H9 (cell line): Measurements from ENCODE around the gene NT5DC1. TPM values are rescaled to one million over a fixed set of nuclear protein-coding genes. Genes with fewer than 3 reads are reported as not detected.
A peak's percentile ranks its signal among the peaks of the same experiment; 100 is the strongest.

Source experiments
- DNase-seq: peaks from one replicate; pipeline ENCODE4 v3.0.0-alpha.2; 2017
- H2AFZ ChIP-seq: one replicate; pipeline ENCODE4 v1.6.1; 2013; ENCODE audit warnings: mild to moderate bottlenecking, low read length, control low read depth, moderate library complexity
- H2AK5ac ChIP-seq: 2 replicates; pipeline ENCODE4 v1.6.1; 2013; ENCODE audit warnings: low read length, control low read depth, mixed read lengths; ENCODE audit not compliant: insufficient read length
- H2BK120ac ChIP-seq: one replicate; pipeline ENCODE4 v1.6.1; 2013; ENCODE audit warnings: low read depth, mild to moderate bottlenecking, low read length, control low read depth, inconsistent platforms; ENCODE audit not compliant: poor library complexity, severe bottlenecking
- H2BK12ac ChIP-seq: 2 replicates; pipeline ENCODE4 v1.6.1; 2013; ENCODE audit warnings: low read length, control low read depth, mixed read lengths, low read depth; ENCODE audit not compliant: insufficient read length
- H2BK15ac ChIP-seq: 2 replicates; pipeline ENCODE4 v1.6.1; 2013; ENCODE audit warnings: low read depth, low read length, control low read depth
- H2BK20ac ChIP-seq: one replicate; pipeline ENCODE4 v1.6.1; 2013; ENCODE audit warnings: low read depth, mild to moderate bottlenecking, low read length, control low read depth, inconsistent platforms; ENCODE audit not compliant: poor library complexity, severe bottlenecking
- H2BK5ac ChIP-seq: 2 replicates; pipeline ENCODE4 v1.6.1; 2013; ENCODE audit warnings: low read length, control low read depth, mixed read lengths; ENCODE audit not compliant: insufficient read length
- H3K14ac ChIP-seq: 2 replicates; pipeline ENCODE4 v1.6.1; 2013; ENCODE audit warnings: low read length, control low read depth; ENCODE audit not compliant: insufficient read depth
- H3K18ac ChIP-seq: 2 replicates; pipeline ENCODE4 v1.6.1; 2013; ENCODE audit warnings: low read depth, mild to moderate bottlenecking, mixed read lengths, low read length, control low read depth; ENCODE audit not compliant: insufficient read length
- H3K23ac ChIP-seq: 2 replicates; pipeline ENCODE4 v1.6.1; 2013; ENCODE audit warnings: low read length, control low read depth, mixed read lengths, low read depth; ENCODE audit not compliant: insufficient read length
- H3K23me2 ChIP-seq: 2 replicates; pipeline ENCODE4 v1.6.1; 2013; ENCODE audit warnings: low read depth, mild to moderate bottlenecking, mixed read lengths, low read length, control low read depth; ENCODE audit not compliant: insufficient read length, poor library complexity, severe bottlenecking
- H3K27ac ChIP-seq: 2 replicates; pipeline ENCODE4 v1.5.1; 2013; ENCODE audit warnings: low read length, control low read depth, mixed read lengths, low read depth; ENCODE audit not compliant: insufficient read length
- H3K27me3 ChIP-seq: 2 replicates; pipeline ENCODE4 v1.6.1; 2013; ENCODE audit warnings: low read length, control low read depth, inconsistent platforms; ENCODE audit not compliant: insufficient read depth
- H3K4ac ChIP-seq: 2 replicates; pipeline ENCODE4 v1.6.1; 2013; ENCODE audit warnings: low read depth, mild to moderate bottlenecking, control low read depth, inconsistent platforms, low read length, moderate library complexity
- H3K4me1 ChIP-seq: 2 replicates; pipeline ENCODE4 v1.6.1; 2013; ENCODE audit warnings: low read length, control low read depth, inconsistent platforms; ENCODE audit not compliant: insufficient read depth
- H3K4me2 ChIP-seq: 2 replicates; pipeline ENCODE4 v1.6.1; 2013; ENCODE audit warnings: low read length, control low read depth, mixed read lengths; ENCODE audit not compliant: insufficient read length, insufficient read depth
- H3K56ac ChIP-seq: 2 replicates; pipeline ENCODE4 v1.6.1; 2013; ENCODE audit warnings: low read depth, mild to moderate bottlenecking, mixed read lengths, low read length, control low read depth; ENCODE audit not compliant: insufficient read length
- H3K79me1 ChIP-seq: 2 replicates; pipeline ENCODE4 v1.6.1; 2013; ENCODE audit warnings: low read depth, mild to moderate bottlenecking, moderate library complexity, low read length, control low read depth, inconsistent platforms; ENCODE audit not compliant: insufficient read depth, poor library complexity, severe bottlenecking
- H3K79me2 ChIP-seq: 2 replicates; pipeline ENCODE4 v1.6.1; 2013; ENCODE audit warnings: low read length, control low read depth, inconsistent platforms; ENCODE audit not compliant: insufficient read depth
- H3K9ac ChIP-seq: 2 replicates; pipeline ENCODE4 v1.6.1; 2013; ENCODE audit warnings: low read length, control low read depth, mixed read lengths; ENCODE audit not compliant: insufficient read length; ENCODE audit errors: extremely low read depth
- H3K9me3 ChIP-seq: one replicate; pipeline ENCODE4 v1.6.1; 2013; ENCODE audit warnings: low read depth, low read length, inconsistent platforms; ENCODE audit not compliant: control insufficient read depth
- H3T11ph ChIP-seq: one replicate; pipeline ENCODE4 v1.6.1; 2013; ENCODE audit warnings: mild to moderate bottlenecking, low read length, control low read depth, inconsistent platforms
- H4K20me1 ChIP-seq: one replicate; pipeline ENCODE4 v1.6.1; 2013; ENCODE audit not compliant: control insufficient read depth, insufficient read length, insufficient read depth
- H4K5ac ChIP-seq: 2 replicates; pipeline ENCODE4 v1.6.1; 2013; ENCODE audit warnings: low read depth, mild to moderate bottlenecking, mixed read lengths, low read length, control low read depth; ENCODE audit not compliant: insufficient read length
- H4K8ac ChIP-seq: replicated peaks from 2 replicates; pipeline ENCODE4 v1.6.1; 2013; ENCODE audit warnings: low read length, control low read depth, mixed read lengths, low read depth; ENCODE audit not compliant: insufficient read length
- H4K91ac ChIP-seq: 2 replicates; pipeline ENCODE4 v1.6.1; 2013; ENCODE audit warnings: low read depth, mild to moderate bottlenecking, moderate library complexity, mixed read lengths, low read length, control low read depth; ENCODE audit not compliant: insufficient read length
- H3K27ac Mint-ChIP-seq, 3 experiments: 2 replicates in 2 of 3; 3 replicates in 1 of 3; pipeline ENCODE4 v1.8.0; 2020 to 2021; ENCODE audit warnings: mixed read lengths in 3 of 3, mild to moderate bottlenecking in 1 of 3, moderate library complexity in 1 of 3
- H3K27me3 Mint-ChIP-seq: 2 replicates; pipeline ENCODE4 v1.8.0; 2021; ENCODE audit warnings: low read depth, mild to moderate bottlenecking, moderate library complexity, mixed read lengths
- H3K36me3 Mint-ChIP-seq, 3 experiments: 2 replicates in 2 of 3; 3 replicates in 1 of 3; pipeline ENCODE4 v1.8.0; 2020 to 2021; ENCODE audit warnings: low read depth in 3 of 3, mixed read lengths in 3 of 3; ENCODE audit not compliant: insufficient read depth in 1 of 3
- H3K4me1 Mint-ChIP-seq, 2 experiments: 2 replicates each; pipeline ENCODE4 v1.8.0; 2020; ENCODE audit warnings: mixed read lengths in 2 of 2
- H3K4me3 Mint-ChIP-seq, 2 experiments: 2 replicates in 1 of 2; 3 replicates in 1 of 2; pipeline ENCODE4 v1.8.0; 2020 to 2021; ENCODE audit warnings: mild to moderate bottlenecking in 2 of 2, mixed read lengths in 2 of 2, moderate library complexity in 1 of 2
- H3K9me3 Mint-ChIP-seq, 2 experiments: 2 replicates in 1 of 2; 3 replicates in 1 of 2; pipeline ENCODE4 v1.8.0; 2020; ENCODE audit warnings: mild to moderate bottlenecking in 2 of 2, mixed read lengths in 2 of 2, moderate library complexity in 1 of 2
- WGBS: extraction: QIAGEN DNeasy Blood & Tissue Kit; methylation state at CpG from one replicate; pipeline ENCODE4 v1.1.7; 2013; ENCODE audit warnings: missing lambda C conversion rate, low lambda C conversion rate, mixed read lengths; ENCODE audit not compliant: insufficient read length; ENCODE audit errors: extremely low coverage; 5-methylcytosine and 5-hydroxymethylcytosine counted together
- total RNA-seq: library from RNA; stranded (reverse); gene quantifications from 2 replicates; pipeline ENCODE4 v1.2.1, GENCODE V29; 2021
- TF ChIP-seq, protein P1 (sequence below): fragments of 200-600 bp; sonication (generic); conservative IDR thresholded peaks from 3 replicates; pipeline ENCODE4 v1.8.0; 2021; ENCODE audit warnings: antibody characterized with exemption, mild to moderate bottlenecking

NT5DC1 gene
- total RNA-seq, 1 experiment from 2014 or later, result 64.9 TPM

DNA sequence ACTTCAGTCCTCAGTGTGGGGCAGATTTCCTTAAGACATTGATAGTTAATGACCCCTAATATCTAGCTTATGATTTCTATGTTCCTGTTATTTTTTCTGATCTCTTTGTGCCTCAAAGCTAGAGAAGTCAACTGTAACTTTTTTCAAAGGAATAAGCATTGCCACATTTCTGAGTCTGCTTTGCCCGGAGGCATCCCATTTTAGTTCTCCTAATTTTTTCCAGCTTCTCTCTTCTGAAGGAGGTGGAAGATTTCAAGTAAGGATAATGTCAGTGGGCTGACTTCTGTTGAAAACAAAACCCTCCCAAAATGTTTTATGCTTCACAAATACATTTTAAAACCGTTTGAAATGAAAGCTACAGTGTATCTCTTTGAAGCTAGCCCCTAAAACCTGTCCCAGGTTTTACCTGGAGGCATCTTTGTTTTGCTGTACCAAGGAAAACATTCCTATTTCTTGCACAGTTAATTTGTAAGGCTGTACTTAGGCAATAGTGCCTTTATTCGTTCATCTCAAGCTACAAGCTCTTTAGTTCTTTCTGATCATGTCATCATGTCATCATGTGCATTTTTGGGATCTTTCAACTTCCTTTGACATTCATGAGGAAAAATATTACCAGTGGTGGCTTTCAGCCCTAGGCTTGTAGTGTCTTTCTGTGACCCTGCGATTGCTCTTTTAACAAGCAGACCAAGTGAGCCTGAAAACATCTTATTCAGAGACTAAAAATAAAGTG, 107.6 kb downstream of the NT5DC1 start:
- H2BK12ac ChIP-seq, result no peak overlapping the region
- Mint-ChIP-seq H3K27me3 (no peaks in the 10 kb centered on the region), H3K36me3 (no peaks in the 10 kb centered on the region), H3K4me3 (no peak overlapping the region), H3K9me3 (no peaks in the 10 kb centered on the region), H3K27ac (peak overlapping the region in 1 of 3 experiments; percentile 54; a peak in 1 of 7 replicates), H3K4me1 (no peaks in the 10 kb centered on the region)
- H3T11ph ChIP-seq, result no peak overlapping the region
- no peak overlapping the region for H2BK15ac ChIP-seq
- no peaks in the 10 kb centered on the region for H3K79me1 ChIP-seq
- H3K14ac ChIP-seq, result no peak overlapping the region
- no peaks in the 10 kb centered on the region for H3K4me1 ChIP-seq
- H3K27ac ChIP-seq, result no peak overlapping the region
- no peak overlapping the region for H4K8ac ChIP-seq
- H3K56ac ChIP-seq, result no peak overlapping the region
- H2BK5ac ChIP-seq, result no peak overlapping the region
- H3K4me2 ChIP-seq, result no peak overlapping the region
- no peaks in the 10 kb centered on the region for H4K20me1 ChIP-seq
- H4K5ac ChIP-seq, result no peak overlapping the region
- H3K9me3 ChIP-seq, result no peaks in the 10 kb centered on the region
- TF ChIP-seq, protein P1, sequence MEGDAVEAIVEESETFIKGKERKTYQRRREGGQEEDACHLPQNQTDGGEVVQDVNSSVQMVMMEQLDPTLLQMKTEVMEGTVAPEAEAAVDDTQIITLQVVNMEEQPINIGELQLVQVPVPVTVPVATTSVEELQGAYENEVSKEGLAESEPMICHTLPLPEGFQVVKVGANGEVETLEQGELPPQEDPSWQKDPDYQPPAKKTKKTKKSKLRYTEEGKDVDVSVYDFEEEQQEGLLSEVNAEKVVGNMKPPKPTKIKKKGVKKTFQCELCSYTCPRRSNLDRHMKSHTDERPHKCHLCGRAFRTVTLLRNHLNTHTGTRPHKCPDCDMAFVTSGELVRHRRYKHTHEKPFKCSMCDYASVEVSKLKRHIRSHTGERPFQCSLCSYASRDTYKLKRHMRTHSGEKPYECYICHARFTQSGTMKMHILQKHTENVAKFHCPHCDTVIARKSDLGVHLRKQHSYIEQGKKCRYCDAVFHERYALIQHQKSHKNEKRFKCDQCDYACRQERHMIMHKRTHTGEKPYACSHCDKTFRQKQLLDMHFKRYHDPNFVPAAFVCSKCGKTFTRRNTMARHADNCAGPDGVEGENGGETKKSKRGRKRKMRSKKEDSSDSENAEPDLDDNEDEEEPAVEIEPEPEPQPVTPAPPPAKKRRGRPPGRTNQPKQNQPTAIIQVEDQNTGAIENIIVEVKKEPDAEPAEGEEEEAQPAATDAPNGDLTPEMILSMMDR, result no peak
- no peaks in the 10 kb centered on the region for H3K23me2 ChIP-seq
- no peak overlapping the region for H4K91ac ChIP-seq
- H3K23ac ChIP-seq, result no peak overlapping the region
- H2AFZ ChIP-seq, result no peak overlapping the region
- no peaks in the 10 kb centered on the region for H3K27me3 ChIP-seq
- H3K9ac ChIP-seq, result no peak overlapping the region
- no CpG with 5 or more reads among the region's 4 CpGs for WGBS
- H2BK20ac ChIP-seq, result no peak overlapping the region
- no peaks in the 10 kb centered on the region for H3K79me2 ChIP-seq
- no peak overlapping the region for H3K18ac ChIP-seq
- no peak overlapping the region for H2BK120ac ChIP-seq
- DNase-seq, result no peak
- H2AK5ac ChIP-seq, result no peak overlapping the region
- H3K4ac ChIP-seq, result no peak overlapping the region
